SH-SY5Y (cell line): ENCODE measurements around the gene EPYC.

ENCODE experiments used
- GATA2 ChIP-seq: IDR thresholded peaks from 2 replicates; pipeline ENCODE4 v1.6.1; 2011; ENCODE audit warnings: mild to moderate bottlenecking, low read depth, low read length
- GATA3 ChIP-seq: IDR thresholded peaks from 2 replicates; pipeline ENCODE4 v1.6.1; 2011; ENCODE audit warnings: low read depth, mild to moderate bottlenecking, low read length, moderate library complexity

Gene EPYC

GRCh38 chr12:90921536-90921935 lies 83.2 kb downstream of the EPYC start:
- TF ChIP-seq GATA2 (no peak), GATA3 (no peak)

GRCh38 chr12:90920222-90920621 lies 84.5 kb downstream of the EPYC start:
- TF ChIP-seq GATA2 (no peak), GATA3 (no peak)

- TF ChIP-seq GATA2 (no peak), GATA3 (no peak)
These were observed 87.3 kb downstream of the EPYC start for GRCh38 chr12:90917431-90917830.

- TF ChIP-seq GATA3 (no peak), GATA2 (no peak)
These were observed 88.3 kb downstream of the EPYC start for GRCh38 chr12:90916516-90916915.

GRCh38 chr12:90915353-90915752 lies 89.4 kb downstream of the EPYC start:
- TF ChIP-seq GATA3: no peak
- TF ChIP-seq GATA2: no peak
